ENCODE data around the gene TMEM147.

DNA sequence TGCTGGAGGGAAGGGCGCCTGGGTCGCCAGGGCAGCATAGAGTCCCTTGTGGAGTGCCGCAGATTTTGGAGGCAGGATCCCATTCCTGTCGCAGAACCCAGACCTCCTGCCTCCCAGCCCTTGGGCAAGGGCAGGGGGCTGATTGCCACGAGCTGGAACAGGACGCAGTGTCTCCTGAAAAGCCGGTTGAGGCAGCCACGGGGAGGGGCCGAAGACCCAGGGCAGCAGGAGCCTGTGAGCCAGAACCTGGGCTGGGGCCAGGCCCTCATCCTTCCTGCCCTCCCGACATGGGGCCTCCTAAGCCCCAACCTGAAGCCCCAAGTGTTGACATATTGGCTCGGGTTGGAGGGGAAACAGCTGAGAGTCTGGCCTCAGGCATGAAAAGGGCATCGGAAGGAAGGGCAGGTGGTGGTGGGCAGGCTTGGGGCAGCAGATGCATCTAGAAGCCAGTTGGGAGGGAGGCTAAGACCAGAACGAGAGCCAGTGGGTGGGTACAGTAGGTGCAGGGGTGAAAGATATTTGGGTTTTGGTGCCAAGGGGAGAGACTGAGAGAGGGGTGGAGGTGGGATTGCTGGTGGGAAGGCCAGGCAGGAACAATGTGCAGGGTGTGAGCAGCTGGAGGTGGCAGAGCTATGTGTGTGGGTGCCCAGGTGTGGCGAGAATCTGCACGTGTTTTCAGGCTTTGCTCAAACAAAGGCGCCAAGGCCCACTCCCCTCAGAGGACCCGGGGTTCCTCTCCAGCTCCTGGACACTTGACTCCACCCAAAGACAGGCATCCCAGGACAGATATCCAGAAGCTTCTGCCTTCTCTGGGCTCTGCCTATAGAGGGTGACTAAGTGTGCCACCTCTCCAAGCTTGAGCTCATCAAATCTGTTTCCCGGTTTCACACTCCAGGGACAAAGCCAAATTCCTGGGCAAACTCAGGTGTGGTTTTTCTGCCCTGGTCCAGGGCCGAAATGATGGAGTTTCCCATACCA is 15.9 kb upstream of the TMEM147 start:
- TF ChIP-seq, protein P1, sequence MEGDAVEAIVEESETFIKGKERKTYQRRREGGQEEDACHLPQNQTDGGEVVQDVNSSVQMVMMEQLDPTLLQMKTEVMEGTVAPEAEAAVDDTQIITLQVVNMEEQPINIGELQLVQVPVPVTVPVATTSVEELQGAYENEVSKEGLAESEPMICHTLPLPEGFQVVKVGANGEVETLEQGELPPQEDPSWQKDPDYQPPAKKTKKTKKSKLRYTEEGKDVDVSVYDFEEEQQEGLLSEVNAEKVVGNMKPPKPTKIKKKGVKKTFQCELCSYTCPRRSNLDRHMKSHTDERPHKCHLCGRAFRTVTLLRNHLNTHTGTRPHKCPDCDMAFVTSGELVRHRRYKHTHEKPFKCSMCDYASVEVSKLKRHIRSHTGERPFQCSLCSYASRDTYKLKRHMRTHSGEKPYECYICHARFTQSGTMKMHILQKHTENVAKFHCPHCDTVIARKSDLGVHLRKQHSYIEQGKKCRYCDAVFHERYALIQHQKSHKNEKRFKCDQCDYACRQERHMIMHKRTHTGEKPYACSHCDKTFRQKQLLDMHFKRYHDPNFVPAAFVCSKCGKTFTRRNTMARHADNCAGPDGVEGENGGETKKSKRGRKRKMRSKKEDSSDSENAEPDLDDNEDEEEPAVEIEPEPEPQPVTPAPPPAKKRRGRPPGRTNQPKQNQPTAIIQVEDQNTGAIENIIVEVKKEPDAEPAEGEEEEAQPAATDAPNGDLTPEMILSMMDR (conservative IDR thresholded peaks at IDR 0.05 in 1 of 2, IDR thresholded peaks at IDR 0.05 in 1 of 2; ENCODE audit: extremely low read depth in 1 of 2, insufficient read depth in 1 of 2, low read depth in 1 of 2, low read length in 2 of 2), result no peak
- no peak for TF ChIP-seq EZH2 (IDR thresholded peaks at IDR 0.05; ENCODE audit: borderline replicate concordance, low read length)
